A549 (cell line): ENCODE measurements around the gene GRHL3. TPM values are rescaled to one million over a fixed set of nuclear protein-coding genes. Genes with fewer than 3 reads are reported as not detected.

Experiments used
- ATAC-seq, 2 experiments: fragments of 200-7000 bp in 1 of 2; fragments of >200 bp in 1 of 2; cut with Nextera tagmentation in 1 of 2; cut with Tn5 transposase in 1 of 2; 3 replicates each; pipeline versions ENCODE4 v1.8.0 to v1.9.1; 2018 to 2020; ENCODE audit warnings: mild to moderate bottlenecking in 1 of 2, moderate library complexity in 1 of 2
- CTCF ChIA-PET: fragments of 300-600 bp; sonication (Branson Sonifier 250); formaldehyde crosslinking; extraction: SDS; loops from one replicate; lab custom pipeline; 2021; ENCODE audit warnings: antibody characterized with exemption, inconsistent platforms; lab: Yijun Ruan, JAX
- POLR2A ChIA-PET: fragments of 350-600 bp; formaldehyde crosslinking; extraction: SDS; loops from one replicate; lab custom pipeline; 2021; ENCODE audit warnings: antibody characterized with exemption, inconsistent platforms; lab: Yijun Ruan, JAX
- DNase-seq, 2 experiments: peaks; one replicate each; pipeline versions ENCODE4 v3.0.0 to v3.0.0-alpha.2; 2011 to 2016; ENCODE audit warnings: low read depth in 1 of 2, low spot score in 1 of 2
- FAIRE-seq: peaks from 2 replicates; lab custom pipeline; 2011; peaks lifted over from hg19 to GRCh38; lab: Jason Lieb, UNC
- H3K27ac ChIP-seq, 2 experiments: fragments of >200 bp; sonication (Bioruptor Twin); formaldehyde crosslinking; 3 replicates each; pipeline ENCODE4 v1.5.1; 2016 to 2017
- H3K4me1 ChIP-seq: fragments of >200 bp; sonication (Bioruptor Twin); formaldehyde crosslinking; 3 replicates; pipeline ENCODE4 v1.6.1; 2016
- H3K4me2 ChIP-seq: fragments of >200 bp; sonication (Bioruptor Twin); formaldehyde crosslinking; 3 replicates; pipeline ENCODE4 v1.6.1; 2016
- H3K4me3 ChIP-seq: fragments of >200 bp; sonication (Bioruptor Twin); formaldehyde crosslinking; 3 replicates; pipeline ENCODE4 v1.5.1; 2016
- H3K9me3 ChIP-seq: fragments of >200 bp; sonication (Bioruptor Twin); formaldehyde crosslinking; 3 replicates; pipeline ENCODE4 v1.6.1; 2016
- ATOH8 ChIP-seq: fragments of 250-450 bp; sonication (Bioruptor Pico); IDR thresholded peaks from 2 replicates; pipeline ENCODE4 v1.5.0; 2020; ENCODE audit warnings: low read depth, mild to moderate bottlenecking, moderate library complexity
- BHLHE40 ChIP-seq: IDR thresholded peaks from 2 replicates; pipeline ENCODE4 v1.6.1; 2012; ENCODE audit warnings: low read depth, low read length, inconsistent platforms
- CBX8 ChIP-seq: fragments of 200-600 bp; sonication (generic); IDR thresholded peaks from 2 replicates; pipeline ENCODE4 v1.6.1; 2016
- CTCF ChIP-seq: fragments of >200 bp; sonication (Bioruptor Twin); formaldehyde crosslinking; IDR thresholded peaks from 3 replicates; pipeline ENCODE4 v1.5.1; 2016
- EHF ChIP-seq: fragments of 250-450 bp; sonication (Bioruptor Pico); IDR thresholded peaks from 2 replicates; pipeline ENCODE4 v1.5.0; 2020; ENCODE audit warnings: mild to moderate bottlenecking
- EHMT2 ChIP-seq: fragments of 200-600 bp; sonication (generic); IDR thresholded peaks from 2 replicates; pipeline ENCODE4 v1.6.1; 2016; ENCODE audit warnings: antibody characterized with exemption, low read depth, mild to moderate bottlenecking, moderate library complexity
- EP300 ChIP-seq, 2 experiments: fragments of >200 bp; sonication (Bioruptor Twin); formaldehyde crosslinking; IDR thresholded peaks; 2 replicates in 1 of 2; 3 replicates in 1 of 2; pipeline ENCODE4 v1.6.1; 2016 to 2017
- HMGXB4 ChIP-seq: fragments of 250-450 bp; sonication (Bioruptor Pico); IDR thresholded peaks from 2 replicates; pipeline ENCODE4 v1.5.0; 2021; ENCODE audit warnings: mild to moderate bottlenecking, moderate library complexity, borderline replicate concordance
- HOXB13 ChIP-seq: fragments of 250-450 bp; sonication (Bioruptor Pico); IDR thresholded peaks from 2 replicates; pipeline ENCODE4 v1.5.0; 2020; ENCODE audit warnings: low read depth, mild to moderate bottlenecking, moderate library complexity
- MAZ ChIP-seq: fragments of 150-350 bp; IDR thresholded peaks from 2 replicates; pipeline ENCODE4 v1.6.1; 2014; ENCODE audit warnings: antibody characterized with exemption, low read depth, low read length, borderline replicate concordance
- MYC ChIP-seq: IDR thresholded peaks from 2 replicates; pipeline ENCODE4 v1.6.1; 2012; ENCODE audit warnings: mild to moderate bottlenecking, inconsistent platforms, low read length, improper control_type of control experiment, borderline replicate concordance
- PBX3 ChIP-seq: IDR thresholded peaks from 2 replicates; pipeline ENCODE4 v1.6.1; 2012
- POLR2A ChIP-seq: IDR thresholded peaks from 2 replicates; pipeline ENCODE4 v1.6.1; 2012; ENCODE audit warnings: mild to moderate bottlenecking, low read length
- REST ChIP-seq: fragments of 200-600 bp; sonication (generic); IDR thresholded peaks from 2 replicates; pipeline ENCODE4 v1.6.1; 2016; ENCODE audit warnings: antibody characterized with exemption, mild to moderate bottlenecking, moderate library complexity
- RNF2 ChIP-seq: fragments of 200-600 bp; sonication (generic); IDR thresholded peaks from 2 replicates; pipeline ENCODE4 v1.6.1; 2016; ENCODE audit warnings: low read depth, mild to moderate bottlenecking, antibody characterized with exemption, moderate library complexity, borderline replicate concordance
- SREBF2 ChIP-seq: fragments of 450-650 bp; IDR thresholded peaks from 2 replicates; pipeline ENCODE4 v1.6.1; 2014; ENCODE audit warnings: mild to moderate bottlenecking, moderate library complexity
- TP53 ChIP-seq: fragments of 250-450 bp; sonication (Bioruptor Pico); IDR thresholded peaks from 2 replicates; pipeline ENCODE4 v1.5.0; 2021; ENCODE audit warnings: mild to moderate bottlenecking, moderate library complexity
- USF2 ChIP-seq: fragments of 450-650 bp; IDR thresholded peaks from 2 replicates; pipeline ENCODE4 v1.6.1; 2014; ENCODE audit warnings: antibody characterized with exemption
- WGBS: methylation state at CpG from one replicate; pipeline ENCODE4 v1.1.6; 2017; ENCODE audit errors: missing lambda C conversion rate; 5-methylcytosine and 5-hydroxymethylcytosine counted together
- polyA plus RNA-seq, 4 experiments: library from polyadenylated mRNA; depleted of rRNA in 3 of 4; stranded (reverse); fragments of >200 nt; fragmentation: RNase III in 1 of 4; extraction: RNeasy Plus Mini Kit Qiagen cat#74134 plus additional on column Dnase treatment in 1 of 4; gene quantifications; 2 replicates in 3 of 4; 3 replicates in 1 of 4; pipeline ENCODE4 v1.2.3, GENCODE V29; 2011 to 2017

Gene GRHL3
- polyA plus RNA-seq, 2 of the 4 experiments (the other 2 are of a cell fraction), result 0.58 to 1.6 TPM

GRCh38 chr1:24319962-24320361, 805 bp downstream of the GRHL3 start:
- ChIA-PET POLR2A (no interaction called here), CTCF (interaction anchor here (0.6 to 4.7 kb wide), 6 partner anchors 66 to 120 kb away, joined by 3 to 30 read pairs (median 5); no protein-coding TSS in a partner anchor)
- ATAC-seq, result no peak

GRCh38 chr1:24321126-24321525, 2.0 kb downstream of the GRHL3 start:
- H3K9me3 ChIP-seq, result no peaks in the 10 kb centered on the region
- CTCF ChIA-PET, result interaction anchor here (0.9 to 4.2 kb wide), 3 partner anchors 39 to 121 kb away, joined by 3 to 16 read pairs (median 7); no protein-coding TSS in a partner anchor
- POLR2A ChIA-PET, result no interaction called here
- peaks cover 27% of the 10 kb centered on the region for H3K4me1 ChIP-seq
- no peak for TF ChIP-seq CTCF
- no peak for TF ChIP-seq REST
- 97% methylated on average over 4 of the region's 8 CpGs for WGBS
- no peak overlapping the region for H3K4me2 ChIP-seq
- FAIRE-seq (no peak), DNase-seq (no peak), ATAC-seq (no peak)
- H3K4me3 ChIP-seq, result no peak overlapping the region
- no peak overlapping the region for H3K27ac ChIP-seq

More at GRCh38 chr1:24319962-24320361, 805 bp downstream of the GRHL3 start:
- 95% methylated on average over 1 of the region's 1 CpG for WGBS
- Histone ChIP-seq H3K4me3 (peak overlapping the region; percentile 36; the same call in 2 of the 3 replicates), H3K9me3 (no peaks in the 10 kb centered on the region), H3K4me1 (peaks cover 27% of the 10 kb centered on the region), H3K27ac (peak overlapping the region; percentile 45 to 76; a peak in 4 of 6 replicates), H3K4me2 (peak overlapping the region; percentile 80)
- FAIRE-seq (no peak), DNase-seq (no peak)
- no peak for TF ChIP-seq TP53 (CRISPR knock-in tag)
- no peak for TF ChIP-seq HOXB13
- no peak for TF ChIP-seq POLR2A
- no peak for TF ChIP-seq CTCF
- TF ChIP-seq ATOH8 (CRISPR knock-in tag), result no peak
- TF ChIP-seq MAZ, result no peak
- TF ChIP-seq SREBF2, result no peak
- no peak for TF ChIP-seq EHF

GRCh38 chr1:24321697-24322469, 2.7 kb downstream of the GRHL3 start:
- DNase-seq, result no peak
- Histone ChIP-seq H3K27ac (no peak overlapping the region), H3K4me3 (no peak overlapping the region), H3K9me3 (no peaks in the 10 kb centered on the region)
- POLR2A ChIA-PET, result no interaction called here
- WGBS, result 90% methylated on average over 37 of the region's 72 CpGs
- ATAC-seq, result no peak
- no peak for FAIRE-seq
- CTCF ChIA-PET, result interaction anchor here (0.9 to 4.2 kb wide), 3 partner anchors 38 to 120 kb away, joined by 3 to 16 read pairs (median 3); no protein-coding TSS in a partner anchor
- TF ChIP-seq BHLHE40 (no peak), USF2 (no peak), EP300 (IDR thresholded peaks at IDR 0.05) (no peak), HMGXB4 (CRISPR knock-in tag) (no peak), CBX8 (no peak), PBX3 (no peak), RNF2 (no peak), MYC (no peak), EHMT2 (no peak)
- TF ChIP-seq, all 56 proteins: peak for 0
- Histone ChIP-seq H3K4me1 (peaks cover 25% of the 10 kb centered on the region), H3K4me2 (no peak overlapping the region)
